Activated CD4-positive, alpha-beta T cell treated with anti-CD3 and anti-CD28 coated beads for 4 hours (primary cell): ENCODE results near the gene SERPINA4.
"Not testable (repeated sequence)": the region's sequence is repeated elsewhere in the genome, so short reads cannot be mapped to it uniquely, and the experiment has no call there.

Experiments
- DNase-seq, 2 donors: peaks; one replicate each; pipeline ENCODE4 v3.0.0-alpha.2; 2020

Gene SERPINA4

DNA sequence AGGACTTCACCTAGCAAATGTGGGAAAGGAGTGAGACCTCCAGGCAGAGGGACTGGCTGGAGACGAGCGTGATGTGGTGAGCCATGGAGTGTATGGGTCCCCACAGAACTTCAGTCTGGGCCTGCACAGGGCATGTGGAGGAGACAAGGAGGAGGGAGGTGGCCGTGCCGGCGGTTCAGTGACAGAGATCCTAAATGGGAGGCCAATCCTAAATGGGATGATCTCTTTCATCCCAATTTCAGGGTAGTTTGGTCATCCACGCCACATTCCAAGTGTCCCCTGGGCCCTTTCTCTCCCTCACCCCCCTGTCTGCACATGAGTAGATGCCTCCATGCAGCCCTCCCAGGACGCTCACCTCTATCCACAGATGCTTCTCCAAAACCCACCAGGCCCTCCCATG, 33.2 kb downstream of the SERPINA4 start:
- DNase-seq: no peak

DNA sequence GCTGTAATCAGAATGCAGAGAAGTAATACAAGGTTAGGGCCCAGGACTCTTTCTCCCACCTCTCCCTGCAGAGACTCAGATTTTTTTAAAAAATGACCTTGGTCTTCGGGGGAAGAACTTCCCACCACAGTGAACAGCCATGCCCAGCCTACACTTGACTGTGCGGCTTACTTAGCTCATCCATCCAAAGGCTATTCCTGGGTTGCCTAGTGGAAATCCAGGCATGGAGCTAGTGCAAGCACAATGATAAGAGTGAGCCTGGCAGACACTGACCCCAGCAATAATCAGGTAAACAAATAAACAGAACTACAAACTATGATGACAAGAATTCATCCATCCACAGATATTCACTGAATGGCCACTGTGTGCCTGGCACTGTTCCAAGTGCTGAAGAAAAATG, 34.7 kb downstream of the SERPINA4 start:
- no peak for DNase-seq

DNA sequence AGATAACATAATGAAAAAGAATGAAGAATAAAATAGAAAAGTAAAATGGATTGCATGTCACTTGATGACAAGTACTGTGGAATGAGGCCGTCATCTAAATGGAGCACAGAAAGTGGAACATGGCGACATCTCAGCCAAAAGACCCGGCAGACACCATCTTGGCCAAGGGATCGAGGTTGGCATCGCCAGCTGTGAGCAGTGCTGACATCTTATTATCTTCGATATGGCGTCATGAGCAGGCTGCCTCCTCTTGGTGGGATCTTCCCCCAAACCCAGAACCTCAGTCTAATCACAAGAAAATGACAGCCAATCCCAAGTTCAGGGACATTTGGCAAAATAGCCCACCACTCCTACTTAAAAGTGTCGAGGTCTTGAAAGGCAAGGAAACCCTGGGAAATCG, 35.1 kb downstream of the SERPINA4 start:
- DNase-seq: no peak

DNA sequence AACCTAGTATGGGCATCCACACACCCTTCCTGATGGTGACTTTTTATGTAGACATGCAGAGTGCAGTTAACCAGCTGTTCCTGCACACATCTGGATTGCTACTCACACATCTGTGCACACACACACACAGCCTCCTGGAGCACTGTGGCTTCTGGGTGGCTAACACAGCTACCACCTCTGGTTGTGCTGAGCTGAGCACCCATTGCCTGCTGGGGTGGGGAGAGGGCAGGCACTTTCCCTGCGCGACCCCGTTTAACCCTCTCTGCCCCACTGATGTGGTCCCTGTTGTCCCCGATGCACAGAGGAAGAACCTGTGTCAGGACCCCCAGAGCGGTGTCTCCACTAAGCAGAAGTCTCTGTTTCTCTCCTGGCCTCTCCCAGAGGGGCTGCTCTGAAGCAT, 36.5 kb downstream of the SERPINA4 start:
- no peak for DNase-seq

DNA sequence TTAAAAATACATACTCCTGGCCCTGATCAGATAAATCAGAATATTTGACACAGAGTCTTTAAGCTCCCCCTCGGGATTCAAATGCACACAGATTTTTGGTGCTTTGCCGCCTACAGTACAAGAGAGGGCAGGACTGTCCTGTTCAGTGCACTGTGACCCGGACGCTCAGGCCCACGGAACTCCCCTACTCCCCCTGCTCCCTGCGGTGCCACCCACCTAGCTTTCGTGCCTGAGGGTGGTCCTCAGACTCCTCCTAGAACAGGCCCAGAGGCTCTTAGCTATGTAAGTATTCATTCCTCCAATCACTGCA, 37.2 kb downstream of the SERPINA4 start:
- no peak for DNase-seq

DNA sequence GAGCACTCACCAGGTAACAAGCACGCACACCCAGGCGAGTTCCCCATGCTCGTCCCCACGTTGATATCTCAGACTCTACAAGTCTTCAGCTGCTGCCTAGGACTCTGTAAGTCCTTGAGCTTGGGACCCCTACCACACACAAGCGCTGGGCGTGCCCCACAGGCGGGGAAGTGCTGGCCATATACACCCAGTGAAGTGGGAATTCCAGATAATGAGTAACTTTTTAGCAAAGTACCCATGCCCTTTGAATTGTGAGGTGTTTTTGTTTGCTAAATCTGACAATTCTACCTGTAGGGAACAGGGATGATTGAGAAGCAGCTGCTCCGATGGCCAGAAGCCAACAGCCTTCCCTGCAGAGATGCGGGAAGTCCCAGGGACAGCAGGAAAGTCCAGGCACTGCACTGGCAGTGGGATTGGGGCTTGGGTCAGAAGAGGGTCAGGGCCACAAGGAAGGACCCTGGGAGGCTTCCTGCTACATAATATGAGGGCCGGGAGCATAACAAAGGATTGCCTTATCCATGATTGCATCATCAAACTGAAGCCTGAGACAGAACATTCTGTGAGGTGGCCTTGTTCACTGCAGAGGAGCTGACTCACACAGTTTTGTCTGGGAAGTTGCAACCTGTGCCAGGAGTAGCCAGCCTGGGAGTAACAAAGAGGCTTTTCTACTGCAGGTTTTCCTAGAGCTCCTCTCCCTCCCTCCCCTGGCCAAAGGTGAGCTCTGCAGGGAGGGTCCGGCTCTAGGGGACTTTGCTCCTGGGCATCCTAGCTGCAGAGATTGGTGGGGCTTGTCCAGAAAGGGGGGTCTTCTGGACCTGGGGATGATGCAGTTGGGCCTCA, 37.8 kb downstream of the SERPINA4 start:
- DNase-seq: no peak

DNA sequence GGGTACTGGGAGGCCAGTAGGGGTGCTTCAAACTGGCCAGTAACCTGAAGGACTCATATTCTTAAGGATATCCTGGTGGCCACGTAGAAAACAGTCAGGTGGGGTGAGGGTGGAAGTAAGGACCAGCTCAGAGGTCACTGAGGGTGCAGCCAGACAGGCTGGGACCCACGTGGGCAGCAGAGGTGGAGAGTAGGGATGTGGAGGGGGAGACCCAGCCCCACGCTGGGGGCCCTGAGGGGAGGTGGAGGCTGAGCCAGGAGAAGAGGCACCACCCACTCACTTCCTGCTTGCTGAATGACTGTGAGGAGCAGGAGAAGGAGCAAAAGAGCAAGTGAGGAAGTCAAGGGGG, 38.4 kb downstream of the SERPINA4 start:
- DNase-seq: no peak

DNA sequence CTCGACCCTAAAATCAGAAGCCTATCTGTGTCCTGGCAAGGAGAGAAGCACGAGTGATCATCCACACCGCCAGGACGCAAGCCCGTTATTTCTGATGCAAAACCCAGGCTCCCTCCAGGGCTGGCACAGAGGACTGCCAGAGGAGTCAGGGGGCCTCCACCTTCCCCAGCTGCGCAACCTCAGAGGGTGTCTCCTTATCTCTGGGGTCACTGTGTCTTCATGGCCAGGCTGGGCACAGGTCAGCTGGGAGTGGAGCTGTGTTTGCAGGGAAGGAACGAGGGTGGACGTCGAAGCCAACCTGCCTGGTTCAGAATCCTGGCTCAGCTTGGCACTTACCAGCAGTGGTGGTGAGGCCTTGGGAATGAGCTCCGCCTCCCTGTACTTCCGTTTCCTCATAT, 38.9 kb downstream of the SERPINA4 start:
- no peak for DNase-seq

DNA sequence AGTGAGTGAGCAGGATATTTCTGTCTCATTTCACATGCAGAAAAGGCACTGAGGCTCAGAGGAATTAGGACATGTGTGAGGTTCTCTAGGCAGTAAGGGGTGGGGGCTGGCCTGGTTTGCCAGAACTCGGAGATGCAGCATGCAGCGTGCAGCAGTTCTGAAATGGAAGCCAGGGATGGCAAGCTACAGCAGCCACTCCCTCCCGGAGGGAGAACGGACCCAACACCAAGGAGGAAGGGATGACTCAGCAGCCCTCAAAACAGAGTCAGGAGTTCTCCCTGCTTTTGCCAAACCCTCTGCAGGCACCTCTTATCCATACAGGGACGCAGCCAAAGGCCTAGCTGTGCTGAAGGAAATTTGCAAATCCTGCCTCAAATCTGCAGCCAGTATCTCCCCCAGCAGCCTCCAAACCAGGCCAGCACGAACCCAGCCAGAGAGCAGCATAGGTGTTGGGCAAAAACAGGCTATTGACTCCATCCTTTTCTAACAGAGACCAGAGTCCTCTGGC, 40.7 kb downstream of the SERPINA4 start:
- no peak for DNase-seq

DNA sequence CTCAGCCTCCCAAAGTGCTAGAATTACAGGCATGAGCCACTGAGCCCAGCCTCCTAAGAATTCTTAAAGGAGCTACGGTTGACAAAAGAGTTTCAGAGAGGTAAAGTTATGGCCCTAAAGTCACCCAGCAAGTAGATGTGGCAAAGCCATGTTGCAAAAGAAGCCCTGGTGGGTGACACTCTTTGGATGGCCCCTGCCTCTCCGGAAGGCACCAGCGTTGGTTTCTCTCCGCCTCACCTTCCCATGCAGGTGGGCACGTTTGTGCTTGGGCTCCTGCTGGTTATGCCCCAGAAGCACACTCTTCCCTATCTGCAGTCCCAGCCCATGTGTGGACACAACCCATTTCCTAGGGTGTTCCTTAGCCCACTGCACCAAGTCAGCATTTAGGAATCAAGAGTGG, 41.5 kb downstream of the SERPINA4 start:
- DNase-seq: no peak

DNA sequence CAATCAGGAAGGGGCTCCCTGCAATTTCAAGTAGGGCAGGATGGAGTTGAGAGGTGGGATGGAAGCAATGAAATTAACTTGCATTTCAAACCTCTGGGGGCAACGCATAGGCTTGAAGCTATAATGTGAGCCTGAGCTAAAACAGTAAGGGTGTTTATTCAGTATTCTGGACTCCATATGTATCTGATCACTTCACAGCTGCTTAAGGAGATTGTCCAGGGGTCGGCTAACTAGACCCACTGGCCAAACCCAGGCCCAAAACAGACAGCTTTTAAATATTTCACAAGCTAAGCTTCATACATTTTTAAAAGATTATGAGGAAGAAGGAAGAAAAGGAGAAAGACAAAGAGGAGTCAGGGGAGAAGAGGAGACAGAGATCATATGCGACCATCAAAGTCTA, 44.1 kb downstream of the SERPINA4 start:
- DNase-seq: no peak

DNA sequence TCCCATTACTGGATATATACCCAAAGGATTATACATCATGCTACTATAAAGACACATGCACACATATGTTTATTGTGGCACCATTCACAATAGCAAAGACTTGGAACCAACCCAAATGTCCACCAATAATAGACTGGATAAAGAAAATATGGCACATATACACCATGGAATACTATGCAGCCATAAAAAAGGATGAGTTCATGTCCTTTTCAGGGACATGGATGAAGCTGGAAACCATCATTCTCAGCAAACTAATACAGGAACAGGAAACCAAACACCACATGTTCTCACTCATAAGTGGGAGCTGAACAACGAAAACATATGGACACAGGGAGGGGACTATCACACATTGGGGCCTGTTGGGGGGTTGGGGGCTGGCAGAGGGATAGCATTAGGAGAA, 47.7 kb downstream of the SERPINA4 start:
- DNase-seq: not testable (repeated sequence)

DNA sequence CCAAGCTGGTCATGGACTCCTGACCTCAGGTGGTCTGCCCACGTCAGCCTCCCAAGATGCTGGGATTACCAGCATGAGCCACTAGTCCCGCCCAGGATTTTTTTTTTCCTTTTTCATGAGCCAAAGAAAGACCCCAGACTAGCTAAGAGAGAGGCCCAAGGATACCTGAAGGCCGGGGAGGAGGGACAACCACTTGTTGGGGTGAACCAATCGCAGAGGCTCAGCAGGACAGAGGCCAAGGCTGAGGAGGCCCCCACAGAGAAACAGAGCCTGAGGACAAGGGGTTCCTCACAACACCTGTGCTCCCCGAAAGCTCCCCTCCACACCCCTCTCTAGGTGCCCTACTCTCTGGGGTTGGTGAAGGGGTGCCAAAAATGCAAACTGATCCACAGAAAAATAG, 49.9 kb downstream of the SERPINA4 start:
- DNase-seq: no peak

DNA sequence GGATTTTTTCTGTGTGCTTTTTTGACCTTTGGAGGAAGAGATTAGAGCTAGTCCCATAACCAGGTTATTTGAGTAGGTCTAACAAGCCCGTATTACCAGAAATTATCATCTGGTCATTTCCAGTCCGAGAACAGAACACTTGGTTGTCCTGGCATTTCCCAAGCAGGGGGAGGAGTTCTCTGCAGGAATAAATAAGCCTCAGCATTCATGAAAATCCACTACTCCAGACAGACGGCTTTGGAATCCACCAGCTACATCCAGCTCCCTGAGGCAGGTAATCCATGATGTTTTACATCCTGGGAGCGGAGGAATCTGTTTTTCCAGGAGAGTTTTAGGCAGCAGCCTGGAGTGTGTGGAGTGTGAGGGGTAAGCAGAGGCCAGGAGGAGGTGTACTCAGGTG, 50.9 kb downstream of the SERPINA4 start, which contains the start of gene SERPINA3:
Gene SERPINA3, plus strand, starts transcription at position 218 of the 400 bp plus-strand sequence. CDS start 2,051 bp downstream, outside the sequence.
- DNase-seq: no peak

DNA sequence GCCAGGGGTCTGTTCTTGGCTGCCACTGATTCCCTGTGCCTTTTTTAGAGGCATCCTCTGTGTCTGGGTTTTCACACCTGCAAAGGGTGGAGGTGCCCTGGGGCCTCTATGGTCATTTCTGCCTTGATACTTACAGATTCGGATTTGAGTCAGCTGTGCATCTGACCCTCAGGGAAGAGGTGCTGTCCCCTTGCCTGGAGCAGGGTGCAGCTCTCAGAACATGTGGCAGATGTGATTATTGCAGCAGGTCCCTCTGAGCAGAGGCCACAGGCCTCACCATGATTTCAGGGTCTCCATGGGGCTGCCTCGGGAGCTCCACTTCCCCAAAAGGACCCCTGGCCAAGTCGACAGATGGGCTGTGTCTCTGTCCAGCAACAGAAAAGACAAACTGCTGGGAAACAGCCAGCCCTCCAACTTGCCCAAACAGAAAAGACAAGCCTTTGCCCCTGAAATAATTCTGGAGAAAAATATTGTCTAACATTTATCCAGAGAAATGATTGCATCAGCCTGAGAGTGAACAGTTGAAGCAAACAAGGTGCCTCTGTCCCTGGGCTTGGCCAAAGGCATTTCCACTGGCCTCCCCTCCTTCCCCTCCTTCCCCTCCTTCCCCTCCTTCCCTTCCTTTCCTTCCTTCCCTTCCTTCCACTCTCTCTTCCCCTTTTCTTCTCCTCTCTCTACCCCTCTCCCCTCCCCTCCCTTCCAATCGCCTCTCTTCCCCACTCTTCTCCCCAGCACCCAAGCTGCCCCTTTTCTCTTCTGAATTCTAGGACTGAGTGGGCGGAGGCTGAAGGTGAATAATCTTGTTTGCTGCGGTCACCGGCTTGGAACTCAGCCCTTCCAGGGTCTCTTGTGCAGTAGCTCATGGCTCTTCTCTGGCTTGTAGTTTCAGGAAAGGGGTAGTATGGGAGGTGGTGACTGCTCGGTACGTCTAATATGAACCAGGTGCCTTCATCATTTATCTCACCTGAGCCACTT, 51.6 kb downstream of the SERPINA4 start:
- no peak for DNase-seq

DNA sequence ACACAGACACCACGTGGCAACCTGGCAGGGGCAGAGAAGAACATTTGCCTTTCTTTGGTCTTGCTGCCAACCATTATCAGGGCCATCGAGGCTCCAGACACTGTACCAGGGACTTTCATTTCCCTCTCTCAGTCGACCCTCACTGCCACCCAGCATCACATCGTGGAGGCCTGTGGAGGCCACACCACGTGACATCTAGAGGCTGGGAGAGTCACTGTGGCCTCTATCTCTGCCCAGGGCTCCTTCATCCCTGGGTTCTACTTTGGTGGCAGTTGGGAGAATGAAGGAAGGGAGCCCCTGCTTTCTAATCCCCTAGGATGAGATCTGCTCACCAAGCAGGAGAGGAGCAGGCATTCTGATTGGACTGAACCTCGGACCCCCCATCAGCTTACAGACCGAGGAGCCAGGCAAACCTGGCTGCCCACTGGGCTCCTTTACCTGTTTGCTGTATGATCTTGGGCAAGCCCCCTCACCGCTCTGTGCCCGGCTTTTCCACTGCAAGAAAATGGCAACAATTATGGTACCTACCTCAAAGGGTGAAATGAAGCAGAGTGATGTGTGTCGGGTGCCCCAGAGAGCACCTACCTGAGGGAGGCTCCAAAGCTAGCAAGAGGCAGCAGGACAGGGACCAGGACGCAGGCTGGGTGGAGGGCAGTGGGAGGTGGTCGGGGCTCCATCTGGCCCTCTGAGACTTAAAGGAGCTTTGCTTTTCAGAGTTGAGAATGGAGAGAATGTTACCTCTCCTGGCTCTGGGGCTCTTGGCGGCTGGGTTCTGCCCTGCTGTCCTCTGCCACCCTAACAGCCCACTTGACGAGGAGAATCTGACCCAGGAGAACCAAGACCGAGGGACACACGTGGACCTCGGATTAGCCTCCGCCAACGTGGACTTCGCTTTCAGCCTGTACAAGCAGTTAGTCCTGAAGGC, 52.7 kb downstream of the SERPINA4 start:
- no peak for DNase-seq

DNA sequence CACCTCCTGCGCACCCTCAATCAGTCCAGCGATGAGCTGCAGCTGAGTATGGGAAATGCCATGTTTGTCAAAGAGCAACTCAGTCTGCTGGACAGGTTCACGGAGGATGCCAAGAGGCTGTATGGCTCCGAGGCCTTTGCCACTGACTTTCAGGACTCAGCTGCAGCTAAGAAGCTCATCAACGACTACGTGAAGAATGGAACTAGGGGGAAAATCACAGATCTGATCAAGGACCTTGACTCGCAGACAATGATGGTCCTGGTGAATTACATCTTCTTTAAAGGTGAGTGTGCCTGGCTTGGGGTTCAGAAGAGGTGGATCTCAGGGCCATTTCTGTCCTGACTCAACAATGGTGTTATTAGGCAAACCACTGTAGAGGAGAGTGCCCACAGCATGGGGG, 53.6 kb downstream of the SERPINA4 start:
- no peak for DNase-seq

DNA sequence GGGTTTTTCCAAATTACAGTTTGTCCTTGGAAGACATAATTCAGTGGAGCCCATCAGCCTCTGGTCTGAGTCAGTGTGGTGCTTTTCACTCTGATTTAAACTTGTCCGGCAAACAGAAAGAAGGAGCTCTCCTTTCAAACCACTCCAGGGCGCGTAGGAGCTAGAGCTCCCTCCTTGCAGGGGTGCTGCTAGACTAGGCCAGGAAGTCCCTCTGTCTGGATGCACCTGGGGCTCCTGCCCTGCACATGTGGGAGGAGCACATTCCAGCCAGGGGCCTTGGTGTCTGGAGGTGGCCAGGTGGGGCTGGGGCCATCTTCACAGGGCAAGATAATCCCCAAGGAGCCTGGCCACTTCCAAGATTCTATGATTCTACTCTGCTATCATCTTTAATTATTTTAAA, 54.0 kb downstream of the SERPINA4 start:
- no peak for DNase-seq

DNA sequence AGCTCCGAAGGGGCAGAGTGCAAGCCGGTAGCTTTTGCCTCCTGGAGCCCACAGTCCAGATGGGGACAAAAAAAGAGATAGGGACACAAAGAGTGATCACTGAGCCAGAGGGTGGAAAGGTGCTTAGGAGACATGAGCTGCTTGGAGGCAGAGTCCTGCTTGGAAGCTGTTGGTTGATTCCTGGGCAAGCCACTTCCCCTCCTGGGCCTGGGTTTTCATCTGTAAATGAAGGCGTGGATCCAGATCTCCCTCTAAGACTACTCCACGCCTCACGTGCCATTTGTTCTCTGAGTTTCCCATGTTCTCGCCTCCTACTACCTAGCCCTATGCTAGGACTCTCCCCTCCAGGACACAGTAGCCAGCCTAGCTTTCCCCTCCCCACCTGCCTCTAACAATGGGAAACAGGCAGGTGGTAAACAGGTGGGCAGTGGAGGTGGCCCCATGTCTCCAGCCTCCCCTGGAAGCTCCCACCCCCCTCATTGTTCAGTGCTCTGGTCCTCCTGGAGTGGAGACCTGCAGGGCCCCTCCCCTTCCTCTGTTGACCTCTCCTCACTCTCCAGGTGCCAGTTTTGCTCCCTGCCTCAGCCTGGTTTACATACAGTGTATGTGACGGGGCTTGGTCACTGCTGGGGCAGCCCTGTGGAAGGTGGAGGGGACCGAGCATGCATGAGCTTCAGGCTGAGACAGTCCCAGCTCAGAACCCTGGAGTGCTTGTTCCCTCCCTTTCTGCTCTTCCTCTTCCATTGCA, 54.8 kb downstream of the SERPINA4 start:
- DNase-seq: no peak

DNA sequence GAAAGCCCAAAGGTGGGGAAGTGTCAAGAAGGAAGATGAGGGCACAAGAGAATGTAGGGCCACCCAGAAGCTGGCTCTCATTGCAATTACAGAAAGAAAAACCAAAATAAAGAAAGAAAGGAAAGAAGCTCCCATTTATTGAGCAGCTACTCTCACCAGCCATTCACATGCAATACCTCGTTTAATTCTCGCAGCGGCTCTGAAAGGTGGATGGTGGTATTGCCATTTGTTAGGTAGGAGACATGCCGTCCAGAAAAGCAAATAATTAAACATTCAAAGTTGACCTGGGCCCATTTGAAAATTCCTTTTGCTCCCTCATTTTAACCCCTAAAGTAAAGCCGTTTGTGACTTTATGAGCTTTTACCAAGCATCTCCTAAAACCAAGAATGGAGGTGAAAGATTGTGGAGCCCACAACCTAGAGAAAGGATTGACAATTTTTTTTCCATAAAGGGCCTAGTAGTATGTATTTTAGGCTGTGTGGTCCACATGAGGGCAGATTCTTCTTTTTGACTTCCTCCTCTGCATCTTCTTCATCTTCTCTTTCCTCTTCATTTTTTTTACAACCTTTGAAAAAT, 56.2 kb downstream of the SERPINA4 start:
- no peak for DNase-seq

DNA sequence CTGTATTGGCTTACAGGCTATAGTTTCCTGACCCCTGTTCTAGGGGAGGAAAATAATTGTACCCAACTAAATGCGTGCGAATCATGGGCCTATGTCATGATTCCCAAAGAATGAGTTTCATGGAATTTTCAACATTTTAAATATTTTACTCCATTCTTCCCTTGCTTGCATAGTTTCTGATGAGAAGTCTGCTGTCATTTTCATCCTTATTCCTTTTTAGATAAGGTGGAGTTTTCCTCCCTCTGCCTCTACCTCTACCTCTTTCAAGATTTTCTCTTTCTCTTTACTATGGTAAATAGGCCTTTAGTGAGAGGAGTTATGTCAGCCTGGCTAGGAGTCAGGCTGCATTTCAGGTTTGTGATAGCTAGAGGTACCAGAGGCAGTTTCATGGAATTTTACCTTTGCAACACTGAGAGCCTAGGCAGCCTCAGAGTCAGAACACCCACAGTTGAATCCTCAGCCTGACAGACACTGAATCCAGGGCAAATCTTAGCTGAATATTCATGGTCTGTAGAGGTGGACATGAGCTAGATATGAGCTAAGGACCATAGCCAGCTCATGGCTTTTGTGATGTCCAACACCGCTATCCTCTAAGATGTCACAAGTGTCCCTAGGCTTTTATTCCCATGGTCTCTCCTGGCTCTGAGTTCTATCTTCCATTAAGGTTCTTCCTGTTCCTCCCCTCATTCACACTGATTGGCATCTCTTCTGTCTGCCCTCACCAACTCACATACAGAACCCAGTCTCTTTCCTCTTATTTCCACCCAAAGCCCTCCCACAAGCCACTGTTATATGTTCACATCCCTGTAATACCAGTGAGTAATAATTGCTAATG, 57.0 kb downstream of the SERPINA4 start:
- no peak for DNase-seq
